Measurements from ENCODE around the gene POLR2L. TPM values are rescaled to one million over a fixed set of nuclear protein-coding genes. Genes with fewer than 3 reads are reported as not detected.

Gene POLR2L
- total RNA-seq, 2 experiments from 2014 or later: 150 to 151 TPM

DNA sequence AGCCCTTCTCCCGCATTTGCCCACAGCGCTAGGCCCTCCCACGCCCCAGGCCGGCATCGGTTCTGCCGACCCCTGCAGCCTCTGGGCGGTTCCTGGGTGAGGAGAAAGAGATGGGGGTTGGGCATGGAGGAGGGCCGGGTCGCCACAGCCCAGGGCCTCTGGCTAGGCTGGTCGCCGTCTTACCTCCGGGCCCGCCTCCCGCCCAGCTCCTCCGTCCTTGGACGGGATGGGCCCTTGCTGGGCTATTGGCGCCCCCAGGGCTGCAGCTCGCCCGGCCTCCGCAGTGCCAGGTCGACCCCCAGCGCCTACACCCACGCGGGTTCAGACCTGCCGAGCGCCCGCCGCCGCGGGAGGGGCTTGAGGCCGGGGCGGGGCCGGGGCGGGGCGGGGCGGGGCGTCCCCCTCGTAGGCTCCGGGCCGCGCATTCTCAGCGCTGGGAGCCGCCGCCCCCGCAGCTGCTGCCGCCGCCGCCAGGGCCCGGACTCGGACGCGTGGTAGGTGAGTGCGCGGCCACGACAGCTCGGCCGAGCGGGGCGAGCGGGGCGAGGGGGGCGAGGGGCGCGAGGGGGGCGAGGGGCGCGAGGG lies 9.7 kb downstream of the POLR2L start, which contains the start of gene CD151:
TSS of gene CD151 (plus strand) at position 424 of the 585 bp plus-strand sequence. CDS start 3,118 bp downstream, outside the sequence.
- CTCF ChIA-PET: interaction anchor here (1.0 to 2.3 kb wide), 3 partner anchors 8 to 34 kb away, joined by 3 to 6 read pairs (median 3); partner anchors contain the start of genes POLR2L and TSPAN4
- POLR2A ChIA-PET: interaction anchor here (0.6 to 2.5 kb wide), 3 partner anchors 13 to 77 kb away, joined by 3 to 13 read pairs (median 3); partner anchors contain the start of genes CHID1 and PNPLA2

DNA sequence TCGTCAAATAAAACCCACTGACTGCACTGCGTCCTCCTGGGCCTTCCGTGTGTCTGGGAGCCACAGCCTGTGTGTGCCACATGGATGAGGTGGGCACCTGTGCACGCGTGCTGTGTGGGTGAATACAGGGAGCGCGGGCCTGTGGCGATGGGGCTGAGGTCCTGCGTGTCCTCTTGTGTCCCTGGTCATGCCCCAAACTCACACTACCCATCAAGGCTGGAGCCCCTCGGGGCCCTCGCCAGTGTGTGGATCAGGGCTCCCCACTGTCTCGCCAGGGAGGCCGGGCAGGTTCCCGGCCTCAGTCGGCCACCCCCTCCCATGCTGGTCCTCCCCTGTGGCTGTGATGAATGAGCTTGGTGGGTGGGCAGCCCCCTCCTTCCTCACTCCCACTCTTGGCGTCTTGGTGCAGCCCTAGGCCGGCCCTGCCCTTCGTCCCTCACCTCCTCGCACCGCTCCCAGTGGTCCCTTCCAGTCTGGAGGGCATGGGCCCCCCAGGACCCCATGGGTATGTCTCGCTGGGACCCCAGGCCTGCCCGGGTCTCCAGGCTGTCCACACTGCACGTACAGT lies 10.3 kb downstream of the POLR2L start:
- ChIA-PET POLR2A (interaction anchor here (0.6 to 2.5 kb wide), 4 partner anchors 9 to 78 kb away, joined by 3 to 13 read pairs (median 5); partner anchors contain the start of genes CHID1 and PNPLA2), CTCF (interaction anchor here (1.0 to 2.3 kb wide), 5 partner anchors 9 to 219 kb away, joined by 3 to 6 read pairs (median 3); partner anchors contain the start of genes POLR2L and TSPAN4)

DNA sequence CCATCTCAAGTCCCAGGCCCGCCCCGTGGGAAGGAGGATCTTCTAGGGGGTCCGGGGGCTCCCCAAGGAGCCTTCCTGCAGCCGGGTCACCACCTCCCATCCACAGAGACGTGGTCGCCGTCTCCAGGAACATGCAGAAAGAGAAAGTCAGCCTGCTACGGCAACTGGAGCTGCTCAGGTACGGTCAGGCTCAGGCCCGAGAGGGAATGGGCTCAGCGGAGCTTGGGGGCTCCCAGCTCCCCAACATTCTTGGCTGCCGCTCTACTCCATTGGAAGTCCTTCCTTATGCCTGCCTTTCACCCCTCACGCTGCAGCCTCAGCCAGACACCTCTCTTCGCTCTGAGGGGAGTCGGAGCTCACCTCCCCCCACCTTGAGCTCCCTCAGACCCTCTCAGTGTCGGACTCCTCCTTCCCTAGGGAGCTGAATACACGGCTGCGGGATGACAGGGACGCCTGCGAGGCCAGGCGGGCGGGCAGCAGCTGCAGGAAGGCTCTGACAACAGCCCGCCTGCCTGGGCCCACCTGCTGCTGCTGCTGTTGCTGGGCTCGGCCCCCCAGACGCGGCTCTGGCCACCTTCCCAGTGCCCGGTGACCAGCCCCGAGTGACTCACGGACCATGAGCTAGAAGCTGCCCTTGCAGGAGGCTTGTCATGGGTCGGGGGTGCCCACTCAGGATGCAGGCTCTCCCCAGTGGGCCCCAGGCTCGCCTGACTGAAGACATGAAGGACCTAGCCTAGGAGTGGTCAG lies 11.0 kb downstream of the POLR2L start:
- ChIA-PET POLR2A (interaction anchor here (1.5 to 2.5 kb wide), 4 partner anchors 10 to 22 kb away, joined by 4 to 13 read pairs (median 8); partner anchors contain the start of gene PNPLA2), CTCF (interaction anchor here (1.1 to 2.3 kb wide), 4 partner anchors 12 to 220 kb away, joined by 3 to 6 read pairs (median 4); partner anchors contain the start of genes POLR2L and TSPAN4)

DNA sequence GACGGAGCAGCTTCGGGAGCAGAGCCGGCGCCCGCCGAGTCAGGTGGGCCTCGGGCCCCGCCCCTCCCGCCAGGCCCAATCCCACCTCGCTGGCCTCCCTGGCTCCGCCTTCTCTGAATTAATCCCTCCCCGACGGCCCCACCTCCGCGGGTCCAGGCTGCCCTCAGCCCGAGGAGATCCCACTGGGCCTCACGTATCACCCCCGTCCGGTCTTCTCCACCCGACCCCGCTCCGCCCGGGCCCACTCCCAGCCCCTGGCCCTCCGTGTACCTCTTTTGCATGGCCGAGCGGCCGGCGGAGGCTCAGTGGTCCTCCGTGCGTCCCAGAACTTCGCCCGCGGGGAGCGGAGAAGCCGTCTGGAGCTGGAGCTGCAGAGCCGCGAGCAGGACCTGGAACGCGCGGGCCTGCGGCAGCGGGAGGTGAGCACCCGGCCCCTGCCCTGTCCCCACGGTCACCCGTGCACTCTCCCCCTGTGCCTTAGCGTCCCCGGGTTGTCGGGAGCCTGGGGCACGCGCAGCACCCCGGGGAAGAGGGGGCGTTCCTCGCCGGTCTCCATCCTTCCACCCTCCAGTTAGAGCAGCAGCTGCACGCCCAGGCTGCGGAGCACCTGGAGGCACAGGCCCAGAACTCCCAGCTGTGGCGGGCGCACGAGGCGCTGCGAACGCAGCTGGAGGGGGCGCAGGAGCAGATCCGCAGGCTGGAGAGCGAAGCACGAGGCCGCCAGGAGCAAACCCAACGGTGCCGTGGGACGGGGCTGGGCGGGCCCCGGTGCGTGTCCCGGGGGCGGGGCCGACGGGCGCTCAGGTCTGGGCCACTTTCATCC lies 11.8 kb downstream of the POLR2L start:
- ChIA-PET CTCF (interaction anchor here (0.6 to 2.3 kb wide), 5 partner anchors 10 to 221 kb away, joined by 3 to 7 read pairs (median 4); partner anchors contain the start of genes POLR2L and TSPAN4), POLR2A (interaction anchor here (1.5 to 1.7 kb wide), 3 partner anchors 10 to 22 kb away, joined by 4 to 9 read pairs (median 6); partner anchors contain the start of gene PNPLA2)

DNA sequence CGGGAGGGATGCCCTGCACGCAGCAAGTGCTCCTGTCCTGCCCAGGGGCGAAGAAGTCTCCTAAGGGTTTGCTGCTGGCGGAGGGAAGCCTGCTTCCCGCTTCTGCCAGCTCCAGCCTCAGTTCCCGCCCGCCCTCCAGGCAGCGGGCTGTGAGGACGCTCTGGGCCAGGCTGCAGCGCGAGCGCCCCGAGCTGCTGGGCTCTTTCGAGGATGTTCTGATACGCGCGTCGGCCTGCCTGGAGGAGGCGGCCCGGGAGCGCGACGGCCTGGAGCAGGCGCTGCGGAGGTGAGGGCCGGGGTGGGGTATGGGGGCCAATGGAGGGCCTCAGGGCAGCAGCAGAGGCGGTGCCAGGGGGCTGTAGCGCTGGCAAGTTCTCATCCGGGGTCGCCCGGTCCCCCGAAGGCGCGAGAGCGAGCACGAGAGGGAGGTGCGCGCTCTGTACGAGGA lies 12.5 kb downstream of the POLR2L start:
- POLR2A ChIA-PET: interaction anchor here (1.0 to 1.7 kb wide), 2 partner anchors 10 to 11 kb away, joined by 3 to 9 read pairs; partner anchors contain the start of gene PNPLA2
- CTCF ChIA-PET: interaction anchor here (0.6 to 1.8 kb wide), 2 partner anchors 11 to 33 kb away, joined by 3 to 7 read pairs; no protein-coding TSS in a partner anchor

DNA sequence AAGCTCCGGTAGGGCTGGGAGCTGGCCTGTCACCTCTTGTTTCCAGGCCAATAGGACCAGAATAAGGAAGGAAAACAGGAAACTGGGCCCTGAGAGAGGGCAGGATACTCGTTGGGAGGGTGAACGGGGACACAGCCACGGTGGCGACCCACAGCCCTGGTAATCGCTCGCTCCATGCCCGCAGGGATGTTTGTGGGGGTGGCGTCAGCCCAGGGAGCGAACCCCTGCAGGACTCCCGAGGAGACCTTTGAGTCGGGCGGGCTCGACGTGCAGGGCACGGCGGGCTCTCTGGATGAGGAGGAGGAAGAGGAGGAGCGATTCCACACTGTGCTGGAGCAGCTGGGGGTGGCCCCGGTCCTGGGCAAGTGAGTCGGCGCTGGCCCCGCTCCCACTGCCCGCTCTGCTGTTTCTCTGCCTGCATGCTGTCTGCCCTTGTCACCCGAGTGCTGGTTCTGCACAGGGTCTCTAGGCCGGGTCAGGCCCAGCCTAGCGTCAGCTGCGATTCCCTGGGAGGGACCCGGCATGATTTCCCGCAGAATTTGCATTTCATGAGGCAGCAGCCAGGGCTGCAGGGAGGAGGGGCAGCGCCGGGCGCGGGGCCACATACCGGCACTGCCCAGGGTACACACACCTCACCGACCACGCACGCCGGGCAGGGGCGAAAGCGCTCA lies 13.0 kb downstream of the POLR2L start:
- ChIA-PET POLR2A (interaction anchor here (1.0 to 1.7 kb wide), 2 partner anchors 10 to 11 kb away, joined by 3 to 9 read pairs; partner anchors contain the start of gene PNPLA2), CTCF (interaction anchor here (0.7 to 1.8 kb wide), 2 partner anchors 12 to 30 kb away, joined by 3 to 7 read pairs; no protein-coding TSS in a partner anchor)

DNA sequence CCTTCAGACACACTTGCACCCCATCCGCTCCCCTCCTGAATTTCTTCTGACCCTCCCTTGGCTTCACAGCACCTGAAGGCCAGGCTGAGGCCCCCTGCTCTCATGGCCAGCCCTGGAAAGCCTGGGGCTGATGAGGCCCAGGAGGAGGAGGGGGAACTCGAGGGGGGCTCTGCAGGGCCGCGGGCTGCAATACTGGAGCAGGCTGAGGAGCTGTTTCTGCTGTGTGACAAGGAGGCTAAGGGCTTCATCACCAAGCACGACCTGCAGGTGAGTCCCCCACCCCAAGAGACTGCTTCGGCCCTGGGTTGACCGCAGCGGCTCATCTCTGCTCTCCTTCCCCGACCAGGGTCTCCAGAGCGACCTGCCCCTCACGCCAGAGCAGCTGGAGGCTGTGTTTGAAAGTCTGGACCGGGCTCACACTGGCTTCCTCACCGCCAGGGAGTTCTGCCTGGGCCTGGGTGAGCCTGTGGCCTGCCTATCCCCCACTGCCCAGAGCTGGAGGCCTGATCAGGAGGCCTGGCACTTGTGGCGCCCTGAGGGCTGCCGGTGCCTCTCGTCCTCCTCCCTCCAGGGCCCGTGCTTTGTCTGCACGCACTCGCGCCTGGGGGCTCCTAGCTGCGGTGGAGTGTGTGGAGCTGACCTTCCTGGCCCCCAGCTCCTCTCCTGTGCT lies 13.7 kb downstream of the POLR2L start:
- ChIA-PET POLR2A (interaction anchor here (1.0 kb wide), 1 partner anchor 12 kb away, joined by 3 read pairs; no protein-coding TSS in a partner anchor), CTCF (interaction anchor here (0.7 to 1.8 kb wide), 3 partner anchors 10 to 30 kb away, joined by 3 to 7 read pairs (median 5); no protein-coding TSS in a partner anchor)

DNA sequence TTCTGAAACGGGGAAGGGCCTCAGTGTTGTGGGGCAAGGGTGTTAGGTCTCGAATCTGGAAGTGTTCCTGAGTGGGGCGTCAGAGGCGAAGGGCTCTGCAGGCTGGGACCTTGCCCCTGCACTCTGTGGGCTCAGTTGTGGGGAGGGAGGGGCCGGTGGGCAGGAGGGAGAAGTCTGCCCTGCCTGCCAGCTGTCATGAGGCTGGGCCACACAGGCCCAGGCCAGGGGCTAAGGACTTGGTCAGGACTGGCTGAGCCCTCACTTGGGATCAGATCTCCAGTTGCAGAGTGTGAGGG lies 14.5 kb downstream of the POLR2L start, which contains the start of gene CRACR2B:
TSS of gene CRACR2B (plus strand) at position 23 of the 296 bp plus-strand sequence. CDS start 689 bp downstream, outside the sequence.
- ChIA-PET CTCF (interaction anchor here (1.6 kb wide), 1 partner anchor 10 kb away, joined by 5 read pairs; no protein-coding TSS in a partner anchor), POLR2A (interaction anchor here (0.7 kb wide), 1 partner anchor 9 kb away, joined by 5 read pairs; the partner anchor contains the start of gene PNPLA2)

DNA sequence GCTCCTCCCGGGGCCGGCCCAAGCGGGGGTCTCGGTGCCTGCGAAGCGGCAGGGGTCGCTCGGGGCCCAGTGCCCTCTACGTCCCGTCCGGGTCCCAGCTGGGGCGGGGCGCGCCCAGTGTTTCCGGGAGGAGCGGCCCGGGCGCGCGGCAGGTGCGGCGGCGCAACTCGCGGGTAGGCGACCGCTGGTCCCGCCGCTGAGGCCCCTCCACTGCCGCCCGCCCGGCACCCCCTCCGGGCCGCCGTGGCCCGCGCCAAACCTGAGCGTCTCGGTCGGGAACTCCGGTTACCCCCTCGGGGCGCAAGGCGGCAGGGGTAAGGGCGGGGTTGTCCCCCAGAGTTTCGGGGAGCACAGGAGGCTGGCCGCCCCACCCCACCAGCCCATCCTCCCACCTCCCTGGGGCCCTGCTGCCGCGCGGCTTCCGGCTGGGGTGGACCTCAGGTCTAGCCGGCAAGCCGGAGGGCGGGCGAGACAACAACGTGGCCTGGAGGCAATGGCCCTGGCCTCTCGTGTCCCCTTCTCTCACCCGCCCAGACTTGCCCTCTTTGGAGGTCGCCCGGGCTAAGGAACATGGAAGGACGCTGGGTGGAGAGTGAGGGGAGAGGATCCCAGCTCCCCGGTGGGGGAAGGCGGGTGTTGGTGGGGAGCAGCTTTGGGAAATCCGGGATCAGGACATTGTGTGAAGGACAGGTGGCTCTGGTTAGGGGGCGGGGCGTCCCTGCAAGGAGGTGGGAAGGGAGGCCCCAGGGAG lies 15.0 kb downstream of the POLR2L start:
- POLR2A ChIA-PET: interaction anchor here (0.7 kb wide), 1 partner anchor 8 kb away, joined by 5 read pairs; the partner anchor contains the start of gene PNPLA2

DNA sequence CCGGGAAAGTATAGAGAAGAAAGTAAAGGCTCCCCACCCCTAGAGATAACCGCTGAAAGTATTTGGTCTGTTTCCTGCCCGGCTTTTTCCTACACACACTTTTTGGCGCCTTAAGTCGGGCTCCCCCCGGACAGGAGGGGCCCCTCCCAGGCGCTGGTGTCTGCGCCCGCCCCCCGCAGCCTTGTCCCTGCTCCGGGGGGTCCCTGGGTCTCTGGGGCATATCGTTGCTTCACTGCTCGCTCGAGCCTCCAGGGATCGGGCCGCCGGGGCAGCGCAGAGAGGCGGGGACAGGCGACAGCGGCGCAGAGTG lies 15.5 kb downstream of the POLR2L start:
- ChIA-PET POLR2A (no interaction called here), CTCF (interaction anchor here (1.6 kb wide), 1 partner anchor 11 kb away, joined by 5 read pairs; no protein-coding TSS in a partner anchor)

More for the DNA sequence above, 15.0 kb downstream of the POLR2L start:
- CTCF ChIA-PET: interaction anchor here (1.6 kb wide), 1 partner anchor 11 kb away, joined by 5 read pairs; no protein-coding TSS in a partner anchor

DNA sequence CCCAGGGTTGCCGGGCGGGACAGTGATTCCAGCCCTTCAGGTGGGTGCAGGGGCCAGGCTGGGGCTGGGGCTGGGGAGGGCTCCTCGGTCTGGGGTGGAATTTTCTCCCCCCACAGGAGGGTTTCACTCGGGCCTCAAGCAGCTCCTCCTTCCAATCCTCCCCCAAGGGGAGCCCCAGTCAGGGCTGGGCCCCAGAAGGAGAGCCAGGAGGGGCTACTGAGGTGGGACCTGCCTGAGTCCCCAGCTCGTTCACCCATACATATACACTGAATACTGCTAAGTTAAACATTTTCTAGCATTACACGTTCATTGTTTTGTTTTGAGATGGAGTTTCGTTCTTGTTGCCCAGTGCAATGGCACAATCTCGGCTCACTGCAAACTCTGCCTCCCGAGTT lies 16.1 kb downstream of the POLR2L start:
- POLR2A ChIA-PET: no interaction called here
- CTCF ChIA-PET: interaction anchor here (1.0 kb wide), 1 partner anchor 22 kb away, joined by 3 read pairs; no protein-coding TSS in a partner anchor

DNA sequence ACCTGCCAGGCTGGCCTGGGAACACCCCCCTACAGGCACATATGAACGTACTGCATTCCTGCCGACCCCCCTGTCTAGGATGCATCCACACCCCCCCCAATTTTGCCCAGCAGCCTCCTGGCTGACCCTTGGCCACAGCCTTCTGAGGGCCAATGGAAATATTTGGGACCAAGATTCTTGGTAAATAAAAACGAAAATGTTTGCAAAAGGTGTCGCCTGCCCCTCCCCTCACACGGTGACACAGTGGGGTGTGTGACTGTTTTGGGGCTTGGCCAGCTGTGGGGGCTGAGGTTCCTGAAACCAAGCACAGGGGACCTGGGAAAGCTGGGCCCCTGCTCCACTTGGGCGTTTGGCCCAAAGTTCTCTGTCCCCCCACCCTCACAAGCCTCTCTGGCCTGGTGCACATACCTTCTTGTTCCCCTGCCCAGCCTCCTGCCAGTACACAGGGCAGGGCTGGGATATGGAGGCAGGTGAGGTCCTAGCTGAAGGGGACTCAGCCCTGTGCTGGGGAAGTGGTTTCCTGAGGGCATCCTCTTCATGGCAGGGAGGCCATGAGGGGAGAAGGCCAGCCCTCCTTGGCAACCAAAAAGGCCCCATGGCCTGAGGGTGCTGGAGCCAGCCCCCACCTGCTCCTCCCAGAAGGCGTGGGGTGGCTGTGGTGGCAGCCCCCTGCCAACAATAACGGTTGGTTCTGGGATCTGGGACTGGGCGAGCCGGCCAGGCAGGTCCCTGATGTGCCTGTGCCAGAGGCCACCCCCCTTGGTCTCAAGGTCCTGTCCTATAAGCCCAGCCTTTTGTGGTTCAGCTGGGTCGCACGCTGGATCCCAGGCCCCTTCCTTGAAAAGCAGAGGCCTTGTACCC lies 16.7 kb downstream of the POLR2L start:
- ChIA-PET POLR2A (no interaction called here), CTCF (interaction anchor here (0.8 to 1.0 kb wide), 2 partner anchors 23 to 29 kb away, joined by 3 to 4 read pairs; no protein-coding TSS in a partner anchor)

DNA sequence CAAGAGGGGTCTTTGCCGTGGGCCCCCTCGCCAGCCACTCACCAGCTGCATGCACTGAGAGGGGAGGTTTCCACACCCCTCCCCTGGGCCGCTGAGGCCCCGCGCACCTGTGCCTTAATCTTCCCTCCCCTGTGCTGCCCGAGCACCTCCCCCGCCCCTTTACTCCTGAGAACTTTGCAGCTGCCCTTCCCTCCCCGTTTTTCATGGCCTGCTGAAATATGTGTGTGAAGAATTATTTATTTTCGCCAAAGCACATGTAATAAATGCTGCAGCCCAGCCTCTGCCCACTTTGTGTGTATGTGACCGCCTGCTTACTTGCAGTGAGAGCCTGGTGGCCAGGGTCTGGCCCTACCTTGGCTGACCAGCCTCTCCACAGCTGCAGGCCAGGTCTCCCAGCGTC lies 17.4 kb downstream of the POLR2L start:
- POLR2A ChIA-PET: no interaction called here
- CTCF ChIA-PET: interaction anchor here (0.8 kb wide), 1 partner anchor 28 kb away, joined by 4 read pairs; no protein-coding TSS in a partner anchor

DNA sequence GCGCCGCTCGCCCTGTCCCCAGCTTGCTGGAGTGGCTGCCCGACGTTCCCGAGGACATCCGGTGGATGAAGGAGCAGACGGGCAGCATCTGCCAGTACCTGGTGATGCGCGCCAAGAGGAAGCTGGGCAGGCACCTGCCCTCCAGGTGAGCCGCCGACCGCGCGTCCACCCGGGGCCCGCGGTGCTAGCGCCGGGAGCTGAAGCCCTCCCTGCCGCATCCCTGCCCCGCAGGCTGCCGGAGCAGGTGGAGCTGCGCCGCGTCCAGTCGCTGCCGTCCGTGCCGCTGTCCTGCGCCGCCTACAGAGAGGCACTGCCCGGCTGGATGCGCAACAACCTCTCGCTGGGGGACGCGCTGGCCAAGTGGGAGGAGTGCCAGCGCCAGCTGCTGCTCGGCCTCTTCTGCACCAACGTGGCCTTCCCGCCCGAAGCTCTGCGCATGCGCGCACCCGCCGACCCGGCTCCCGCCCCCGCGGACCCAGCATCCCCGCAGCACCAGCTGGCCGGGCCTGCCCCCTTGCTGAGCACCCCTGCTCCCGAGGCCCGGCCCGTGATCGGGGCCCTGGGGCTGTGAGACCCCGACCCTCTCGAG lies 17.9 kb downstream of the POLR2L start:
- CTCF ChIA-PET: no interaction called here
- POLR2A ChIA-PET: no interaction called here
